B cell (primary cell): ENCODE measurements around the gene TTC13. TPM values are rescaled to one million over a fixed set of nuclear protein-coding genes. Genes with fewer than 3 reads are reported as not detected.
A peak's percentile ranks its signal among the peaks of the same experiment; 100 is the strongest.

Experiments
- ATAC-seq: fragments of 200-7000 bp; cut with Tn5 transposase; one replicate; pipeline ENCODE4 v1.10.0; 2021; ENCODE audit warnings: low read depth, mild to moderate bottlenecking, moderate number of reproducible peaks, moderate library complexity
- CTCF ChIA-PET: fragments of 350-600 bp; sonication (Branson Sonifier 250); formaldehyde crosslinking; loops from one replicate; lab custom pipeline; 2021; ENCODE audit warnings: antibody characterized with exemption, inconsistent platforms; lab: Charles Lee
- POLR2A ChIA-PET: fragments of 350-600 bp; sonication (Branson Sonifier 250); formaldehyde crosslinking; loops from one replicate; lab custom pipeline; 2021; ENCODE audit warnings: antibody characterized with exemption; lab: Charles Lee
- DNase-seq: peaks from one replicate; pipeline ENCODE4 v3.0.0; 2013
- H2AFZ ChIP-seq: 2 replicates; pipeline ENCODE4 v1.6.1; 2012; ENCODE audit warnings: mild to moderate bottlenecking, low read depth, low read length; ENCODE audit not compliant: insufficient read depth, poor library complexity, severe bottlenecking
- H3K27ac ChIP-seq, 2 donors: 1 replicate in 1 of 2; 2 replicates in 1 of 2; pipeline ENCODE4 v1.5.1; 2012 to 2013; ENCODE audit warnings: low read length in 2 of 2, mild to moderate bottlenecking in 2 of 2, moderate library complexity in 1 of 2
- H3K27me3 ChIP-seq, 4 experiments: fragments of 200-600 bp in 1 of 4; sonication (generic) in 1 of 4; replicated peaks in 1 of 4; 1 replicate in 2 of 4; 2 replicates in 2 of 4; pipeline versions ENCODE4 v1.6.1 to v1.7.0; 2013 to 2016; ENCODE audit warnings: low read length in 3 of 4, mild to moderate bottlenecking in 2 of 4, mixed read lengths in 1 of 4, moderate library complexity in 1 of 4; ENCODE audit not compliant: insufficient read depth in 4 of 4, control insufficient read depth in 3 of 4; ENCODE audit errors: control extremely low read depth in 1 of 4
- H3K36me3 ChIP-seq, 2 experiments: replicated peaks in 1 of 2; 1 replicate in 1 of 2; 2 replicates in 1 of 2; pipeline versions ENCODE4 v1.6.1 to v1.7.1; 2013; ENCODE audit warnings: low read length in 1 of 2; ENCODE audit not compliant: insufficient read depth in 2 of 2, control insufficient read depth in 1 of 2; ENCODE audit errors: control extremely low read depth in 1 of 2, extremely low read depth in 1 of 2
- H3K4me1 ChIP-seq, 2 donors: fragments of 200-600 bp in 1 of 2; sonication (generic) in 1 of 2; 1 replicate in 1 of 2; 2 replicates in 1 of 2; pipeline versions ENCODE4 v1.5.1 to v1.6.1; 2013 to 2017; ENCODE audit warnings: low read length in 2 of 2; ENCODE audit not compliant: control insufficient read depth in 2 of 2, insufficient read depth in 2 of 2
- H3K4me2 ChIP-seq: replicated peaks from 2 replicates; pipeline ENCODE3; 2012; ENCODE audit warnings: mild to moderate bottlenecking, low read depth, low read length; ENCODE audit not compliant: poor library complexity, severe bottlenecking
- H3K4me3 ChIP-seq, 5 experiments: fragments of 200-600 bp in 1 of 5; sonication (generic) in 1 of 5; 1 replicate in 3 of 5; 2 replicates in 2 of 5; pipeline versions ENCODE4 v1.5.1 to v1.7.0; 2011 to 2016; ENCODE audit warnings: low read length in 4 of 5, mild to moderate bottlenecking in 4 of 5, low read depth in 2 of 5, control low read depth in 1 of 5, moderate library complexity in 1 of 5; ENCODE audit not compliant: insufficient read depth in 1 of 5; ENCODE audit errors: control extremely low read depth in 1 of 5, extremely low read depth in 1 of 5
- H3K79me2 ChIP-seq: fragments of 200-600 bp; sonication (generic); one replicate; pipeline ENCODE4 v1.6.0; 2016; ENCODE audit warnings: low read length; ENCODE audit not compliant: control insufficient read depth, insufficient read depth
- H3K9ac ChIP-seq: fragments of 200-600 bp; sonication (generic); 2 replicates; pipeline ENCODE4 v1.6.1; 2017; ENCODE audit warnings: mild to moderate bottlenecking, low read length, moderate library complexity
- H3K9me3 ChIP-seq, 3 donors: one replicate each; pipeline versions ENCODE4 v1.6.1 to v1.7.1; 2013; ENCODE audit warnings: low read length in 2 of 3; ENCODE audit not compliant: control insufficient read depth in 2 of 3, insufficient read depth in 1 of 3; ENCODE audit errors: control extremely low read depth in 1 of 3
- H4K20me1 ChIP-seq: 2 replicates; pipeline ENCODE4 v1.6.0; 2012; ENCODE audit warnings: mild to moderate bottlenecking, low read length; ENCODE audit not compliant: insufficient read depth, control insufficient read depth, poor library complexity, severe bottlenecking
- H3K27ac Mint-ChIP-seq: one replicate; pipeline ENCODE4 v1.8.0; 2021; ENCODE audit warnings: mixed read lengths
- H3K27me3 Mint-ChIP-seq: one replicate; pipeline ENCODE4 v1.8.0; 2021; ENCODE audit warnings: mixed read lengths
- H3K4me1 Mint-ChIP-seq: one replicate; pipeline ENCODE4 v1.8.0; 2021; ENCODE audit warnings: mixed read lengths
- H3K4me3 Mint-ChIP-seq: one replicate; pipeline ENCODE4 v1.8.0; 2021; ENCODE audit warnings: mixed read lengths
- H3K9me3 Mint-ChIP-seq: one replicate; pipeline ENCODE4 v1.8.0; 2022; ENCODE audit warnings: mixed read lengths; ENCODE audit not compliant: insufficient read depth
- CTCF ChIP-seq: fragments of 200-600 bp; IDR thresholded peaks from one replicate; pipeline ENCODE4 v1.8.0; 2022; ENCODE audit warnings: antibody characterized with exemption, mild to moderate bottlenecking
- EZH2 ChIP-seq: IDR thresholded peaks from 2 replicates; pipeline ENCODE4 v1.6.1; 2012; ENCODE audit warnings: borderline replicate concordance, low read depth, mild to moderate bottlenecking, moderate library complexity, low read length; ENCODE audit not compliant: insufficient read depth, poor library complexity, severe bottlenecking
- WGBS: methylation state at CpG from one replicate; pipeline ENCODE4 v1.1.5; 2013; ENCODE audit warnings: missing lambda C conversion rate; ENCODE audit not compliant: insufficient coverage; 5-methylcytosine and 5-hydroxymethylcytosine counted together
- intact Hi-C: fragments of 100-400 bp; cut with micrococcal nuclease; formaldehyde crosslinking; loops from one replicate; pipeline ENCODE4 v1.10.0; 2022
- polyA plus RNA-seq: library from polyadenylated mRNA; depleted of rRNA; stranded (reverse); fragments of >200 nt; gene quantifications from 2 replicates; pipeline ENCODE4 v1.2.3, GENCODE V29; 2012
- total RNA-seq, 2 donors: library from RNA; stranded (reverse); fragments of 120-200 nt in 1 of 2; gene quantifications; 1 replicate in 1 of 2; 2 replicates in 1 of 2; pipeline versions ENCODE4 v1.2.3 to v1.2.4, GENCODE V29; 2013 to 2022

The TTC13 gene
- total and polyA plus RNA-seq, 2 donors (not counting 1 experiment from before 2014, with no cell fraction given) = 33.9 to 55.0 TPM

GRCh38 chr1:230870916-230871315, 107.7 kb downstream of the TTC13 start:
- H3K9ac ChIP-seq = no peak overlapping the region
- DNase-seq (no peak), ATAC-seq (no peak)
- TF ChIP-seq EZH2 (no peak), CTCF (no peak)
- Mint-ChIP-seq H3K27ac (no peak overlapping the region), H3K27me3 (peaks cover 54% of the 10 kb centered on the region), H3K4me3 (no peak overlapping the region), H3K4me1 (peaks cover 12% of the 10 kb centered on the region), H3K9me3 (no peaks in the 10 kb centered on the region)
- ChIA-PET POLR2A (no interaction called here), CTCF (no interaction called here)
- no peaks in the 10 kb centered on the region for H4K20me1 ChIP-seq
- WGBS = 98% methylated on average over 4 of the region's 4 CpGs
- intact Hi-C loops = no loop called here
- no peak overlapping the region for H3K4me2 ChIP-seq
- no peak overlapping the region for H2AFZ ChIP-seq
- H3K27ac ChIP-seq = no peak overlapping the region
- H3K27me3 ChIP-seq = peaks cover 0 to 28% (median 18%) of the 10 kb centered on the region in 4 experiments
- H3K4me1 ChIP-seq = peaks cover 12 to 13% of the 10 kb centered on the region in 2 donors
- H3K79me2 ChIP-seq = no peaks in the 10 kb centered on the region
- H3K9me3 ChIP-seq = no peaks in the 10 kb centered on the region
- H3K4me3 ChIP-seq = no peak overlapping the region
- H3K36me3 ChIP-seq = no peaks in the 10 kb centered on the region

- POLR2A ChIA-PET = no interaction called here
- no peak overlapping the region for H3K4me3 ChIP-seq
- no peak overlapping the region for H3K27ac ChIP-seq
- no peak for ATAC-seq
- Mint-ChIP-seq H3K27me3 (peaks cover 46% of the 10 kb centered on the region), H3K27ac (peak overlapping the region; percentile 26), H3K4me1 (peaks cover 12% of the 10 kb centered on the region), H3K4me3 (peak overlapping the region; percentile 76), H3K9me3 (no peaks in the 10 kb centered on the region)
- H2AFZ ChIP-seq = no peak overlapping the region
- no peak for DNase-seq
- no peaks in the 10 kb centered on the region for H3K79me2 ChIP-seq
- no peaks in the 10 kb centered on the region for H4K20me1 ChIP-seq
- peaks cover 12 to 13% of the 10 kb centered on the region in 2 donors for H3K4me1 ChIP-seq
- CTCF ChIA-PET = no interaction called here
- H3K9me3 ChIP-seq = no peaks in the 10 kb centered on the region
- peaks cover 0 to 27% (median 17%) of the 10 kb centered on the region in 4 experiments for H3K27me3 ChIP-seq
- WGBS = no CpG with 5 or more reads among the region's 4 CpGs
- no peak overlapping the region for H3K9ac ChIP-seq
- no peak overlapping the region for H3K4me2 ChIP-seq
- intact Hi-C loops = loop anchor here (2.0 to 5.0 kb wide), 2 partner anchors 173 to 551 kb away; partner anchors contain the start of gene FAM89A
- TF ChIP-seq EZH2 = no peak
- no peak for TF ChIP-seq CTCF
- no peaks in the 10 kb centered on the region for H3K36me3 ChIP-seq
Observed at GRCh38 chr1:230869500-230869899, 109.2 kb downstream of the TTC13 start.
